AG09319 (cell line): ENCODE measurements around the gene LMAN1L.

ENCODE experiments used
- DNase-seq: peaks from one replicate; pipeline ENCODE4 v3.0.0-alpha.2; 2010; ENCODE audit warnings: low read depth; ENCODE audit errors: extremely low read depth
- CTCF ChIP-seq: IDR thresholded peaks from 2 replicates; pipeline ENCODE4 v1.5.1; 2011; ENCODE audit warnings: low read depth, mild to moderate bottlenecking, inconsistent platforms, low read length, moderate library complexity

The LMAN1L gene

GRCh38 chr15:74836846-74837245, 24.2 kb downstream of the LMAN1L start:
- DNase-seq: no peak
- TF ChIP-seq CTCF: no peak

GRCh38 chr15:74837482-74838136, 25.0 kb downstream of the LMAN1L start:
- TF ChIP-seq CTCF: no peak

GRCh38 chr15:74838137-74838516, 25.5 kb downstream of the LMAN1L start:
- no peak for DNase-seq
- TF ChIP-seq CTCF: no peak

More at GRCh38 chr15:74837482-74838136, 25.0 kb downstream of the LMAN1L start:
- no peak for DNase-seq

DNA sequence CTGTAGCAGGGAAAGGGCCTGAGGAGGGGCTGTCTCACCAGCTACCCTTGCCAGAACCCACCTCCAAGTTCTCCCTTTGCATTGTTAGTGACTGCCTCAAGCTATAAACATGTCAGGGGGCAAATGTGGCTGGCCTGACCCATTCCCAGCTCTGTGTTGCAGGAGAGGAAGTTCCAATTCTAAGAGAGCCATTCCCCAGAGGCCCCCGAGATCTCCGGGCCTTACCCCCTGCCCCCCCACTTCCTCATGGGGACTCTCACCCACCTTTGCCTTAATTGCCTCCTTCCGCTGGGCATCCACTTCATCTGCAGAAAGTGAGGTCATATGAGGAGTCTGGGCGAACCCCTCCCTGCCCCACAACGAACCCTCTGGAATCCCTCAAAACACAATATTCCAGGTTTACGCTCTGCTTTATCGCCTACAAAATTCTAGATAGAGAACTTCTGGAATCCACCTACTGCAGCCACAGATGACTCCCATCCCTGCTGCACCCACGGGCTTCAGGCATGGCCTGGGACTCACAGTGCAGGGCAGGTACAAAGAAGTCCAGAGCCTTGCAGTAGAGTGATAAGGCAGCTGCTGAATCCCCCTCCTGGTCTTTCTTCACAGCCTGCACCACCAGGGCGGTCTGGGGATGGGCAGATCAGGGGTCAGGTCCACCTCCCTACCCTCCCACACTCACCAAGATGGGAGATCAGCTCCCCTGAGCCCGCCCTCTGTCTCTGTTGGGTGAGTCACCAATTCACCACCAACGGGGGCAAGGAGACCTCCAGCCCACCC, 26.3 kb downstream of the LMAN1L start:
- TF ChIP-seq CTCF: no peak
- no peak for DNase-seq

DNA sequence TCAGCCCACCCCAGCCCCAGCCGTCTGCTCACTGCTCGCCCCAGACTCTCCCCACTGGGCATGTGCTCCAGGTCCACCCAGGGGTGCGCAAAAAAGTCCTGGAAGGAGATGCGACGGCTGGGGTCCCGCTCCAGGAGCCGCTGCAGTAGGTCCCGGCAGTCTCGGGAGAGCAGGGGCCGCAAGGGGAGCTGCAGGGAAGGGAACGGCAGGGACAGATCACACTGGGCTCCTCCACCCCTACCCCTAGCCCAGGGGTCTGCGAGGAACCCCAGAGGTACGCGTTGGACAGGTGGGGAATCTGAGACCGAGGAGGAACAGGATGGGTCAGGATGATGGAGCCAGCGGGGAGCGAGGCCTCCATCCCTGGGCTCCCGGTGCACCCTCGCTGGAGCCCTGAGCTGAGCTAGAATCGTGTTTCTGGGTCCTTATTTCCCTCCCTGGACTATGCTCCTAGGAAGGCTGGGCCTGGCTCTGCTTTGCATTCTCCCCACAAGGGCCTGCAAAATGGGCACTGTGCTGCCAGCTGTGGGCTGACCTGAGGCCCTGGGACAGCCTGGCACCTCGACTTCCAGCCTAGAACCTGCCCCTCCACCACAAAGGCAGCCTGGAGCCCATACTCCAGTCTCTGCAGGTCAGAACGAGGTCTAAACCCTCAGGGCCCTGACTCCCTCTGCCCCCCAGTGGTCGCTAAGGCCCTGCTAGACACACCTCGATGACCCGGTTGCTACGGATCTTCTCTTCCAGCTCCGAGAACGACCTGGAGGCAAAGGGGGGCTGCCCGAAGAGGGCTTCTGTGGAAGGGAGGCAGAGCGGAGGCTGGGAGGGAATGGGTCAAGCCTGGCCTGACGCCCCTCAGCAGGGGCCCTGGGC, 27.1 kb downstream of the LMAN1L start:
- TF ChIP-seq CTCF: no peak

GRCh38 chr15:74840851-74841775, 28.5 kb downstream of the LMAN1L start:
- TF ChIP-seq CTCF: no peak
- DNase-seq: no peak

More for the DNA sequence above, 27.1 kb downstream of the LMAN1L start:
- DNase-seq: no peak
